GM12878 (cell line): ENCODE data around the gene KRTAP10-2. TPM values are rescaled to one million over a fixed set of nuclear protein-coding genes. Genes with fewer than 3 reads are reported as not detected.

Experiments
- ATAC-seq: fragments of 200-7000 bp; cut with Tn5 transposase; 3 replicates; pipeline ENCODE4 v1.9.1; 2020; ENCODE audit warnings: mild to moderate bottlenecking, moderate library complexity
- BruUV-seq: library from RNA; stranded (reverse); fragments of 400-500 nt; replicated peaks from 2 replicates; lab custom pipeline; 2021; lab: Mats Ljungman, UMichigan
- CTCF ChIA-PET: fragments of 300-600 bp; sonication (Branson Sonifier 250); formaldehyde crosslinking; extraction: SDS; loops from one replicate; lab custom pipeline; 2021; ENCODE audit warnings: inconsistent platforms; lab: Yijun Ruan, JAX
- POLR2A ChIA-PET: fragments of 350-600 bp; formaldehyde crosslinking; extraction: SDS; loops from one replicate; lab custom pipeline; 2021; ENCODE audit warnings: inconsistent platforms; lab: Charles Lee
- RAD21 ChIA-PET: fragments of 300-600 bp; sonication (Branson Sonifier 250); formaldehyde crosslinking; loops from one replicate; lab custom pipeline; 2023; ENCODE audit warnings: antibody characterized with exemption; ENCODE audit not compliant: unreplicated experiment; lab: Charles Lee
- SMC1A ChIA-PET: fragments of 300-600 bp; sonication (Branson Sonifier 250); formaldehyde crosslinking; loops from one replicate; lab custom pipeline; 2023; ENCODE audit not compliant: unreplicated experiment, uncharacterized antibody; lab: Charles Lee
- DNase-seq: peaks from one replicate; pipeline ENCODE4 v3.0.0-alpha.2; 2011; ENCODE audit warnings: low read depth, low spot score
- FAIRE-seq: peaks from 3 replicates; lab custom pipeline; 2011; peaks lifted over from hg19 to GRCh38; lab: Jason Lieb, UNC
- H2AFZ ChIP-seq: 2 replicates; pipeline ENCODE4 v1.6.0; 2011; ENCODE audit warnings: low read depth, low read length, control low read depth; ENCODE audit not compliant: control insufficient read depth
- H3K27ac ChIP-seq: 2 replicates; pipeline ENCODE4 v1.5.1; 2011; ENCODE audit warnings: control low read depth; ENCODE audit not compliant: control insufficient read depth, insufficient read depth
- H3K27me3 ChIP-seq, 2 experiments: replicated peaks in 1 of 2; 2 replicates each; pipeline versions ENCODE4 v1.6.0 to v1.6.1; 2011; ENCODE audit warnings: low read length in 1 of 2; ENCODE audit not compliant: control insufficient read depth in 2 of 2, insufficient read depth in 2 of 2
- H3K36me3 ChIP-seq, 2 experiments: 2 replicates each; pipeline ENCODE4 v1.5.1; 2011; ENCODE audit warnings: low read length in 1 of 2; ENCODE audit not compliant: control insufficient read depth in 2 of 2, insufficient read depth in 2 of 2
- H3K4me1 ChIP-seq: 2 replicates; pipeline ENCODE4 v1.6.1; 2011; ENCODE audit warnings: mild to moderate bottlenecking, low read length, moderate library complexity, mixed read lengths; ENCODE audit not compliant: control insufficient read depth, insufficient read depth
- H3K4me2 ChIP-seq: 2 replicates; pipeline ENCODE4 v1.6.0; 2011; ENCODE audit warnings: control low read depth; ENCODE audit not compliant: control insufficient read depth, insufficient read depth
- H3K4me3 ChIP-seq: fragments of 200-600 bp; sonication (generic); 2 replicates; pipeline ENCODE4 v1.5.1; 2016
- H3K79me2 ChIP-seq: 2 replicates; pipeline ENCODE4 v1.6.0; 2011; ENCODE audit warnings: low read length; ENCODE audit not compliant: control insufficient read depth, insufficient read depth
- H3K9ac ChIP-seq: 2 replicates; pipeline ENCODE4 v1.8.0; 2011; ENCODE audit warnings: low read length, control low read depth, mixed read lengths; ENCODE audit not compliant: control insufficient read depth, insufficient read depth
- H3K9me3 ChIP-seq: replicated peaks from 3 replicates; pipeline ENCODE4 v1.5.1; 2011; ENCODE audit warnings: mild to moderate bottlenecking, low read length; ENCODE audit not compliant: control insufficient read depth, insufficient read depth
- H4K20me1 ChIP-seq: 2 replicates; pipeline ENCODE4 v1.6.0; 2011; ENCODE audit not compliant: control insufficient read depth, insufficient read depth
- EP300 ChIP-seq, 2 experiments: fragments of 150-350 bp in 1 of 2; IDR thresholded peaks; 2 replicates each; pipeline ENCODE4 v1.6.1; 2011 to 2012; ENCODE audit warnings: low read depth in 2 of 2, low read length in 2 of 2, borderline replicate concordance in 1 of 2, improper control_type of control experiment in 1 of 2, inconsistent platforms in 1 of 2; ENCODE audit not compliant: control insufficient read depth in 1 of 2
- SUPT20H ChIP-seq: IDR thresholded peaks from 2 replicates; pipeline ENCODE4 v1.6.1; 2011; ENCODE audit warnings: low read depth, mild to moderate bottlenecking, low read length, moderate library complexity, borderline replicate concordance; ENCODE audit not compliant: control insufficient read depth
- WGBS: methylation state at CpG from one replicate; pipeline ENCODE4 v1.1.6; 2016; ENCODE audit warnings: low lambda C conversion rate; ENCODE audit not compliant: insufficient replicate concordance, insufficient coverage; ENCODE audit errors: missing lambda C conversion rate; 5-methylcytosine and 5-hydroxymethylcytosine counted together
- in situ Hi-C: fragments of 300-500 bp; cut with MboI; formaldehyde crosslinking; loops from 9 replicates; pipeline ENCODE4 v1.14.3; 2018; ENCODE audit warnings: mixed read lengths
- intact Hi-C: fragments of 100-400 bp; cut with micrococcal nuclease; formaldehyde crosslinking; loops from one replicate; pipeline ENCODE4 v1.14.2; 2022; ENCODE audit not compliant: unreplicated experiment
- polyA plus RNA-seq, 11 experiments: library from polyadenylated mRNA; depleted of rRNA in 4 of 11; unstranded in 6 of 11; stranded (reverse) in 5 of 11; fragments of >200 nt; fragmentation: Nextera tagmentation in 4 of 11; fragmentation: Illumina TruSeq in 1 of 11; extraction: Ambion mirVana in 4 of 11; extraction: Trizol in 1 of 11; gene quantifications; 1 replicate in 1 of 11; 2 replicates in 10 of 11; pipeline versions ENCODE4 v1.2.1 to v1.2.3, GENCODE V29; 2011 to 2016; ENCODE audit warnings: inconsistent platforms in 2 of 11, missing spikeins in 2 of 11, low read depth in 1 of 11
- total RNA-seq, 4 experiments: library from RNA; depleted of rRNA in 3 of 4; stranded (reverse); fragments of >200 nt in 3 of 4; fragmentation: Illumina TruSeq in 1 of 4; extraction: Trizol in 1 of 4; gene quantifications; 2 replicates each; pipeline versions ENCODE4 v1.2.1 to v1.2.3, GENCODE V29; 2013 to 2021
- TF ChIP-seq, protein P1 (sequence below): IDR thresholded peaks from 2 replicates; pipeline ENCODE4 v1.6.1; 2011; ENCODE audit warnings: borderline replicate concordance, low read depth, mild to moderate bottlenecking, moderate library complexity, low read length; ENCODE audit not compliant: insufficient read depth, poor library complexity, severe bottlenecking

KRTAP10-2 gene
- total and polyA plus RNA-seq, 10 of the 15 experiments (the other 5 are each of a cell fraction or from before 2014, with no cell fraction given) = not detected

DNA sequence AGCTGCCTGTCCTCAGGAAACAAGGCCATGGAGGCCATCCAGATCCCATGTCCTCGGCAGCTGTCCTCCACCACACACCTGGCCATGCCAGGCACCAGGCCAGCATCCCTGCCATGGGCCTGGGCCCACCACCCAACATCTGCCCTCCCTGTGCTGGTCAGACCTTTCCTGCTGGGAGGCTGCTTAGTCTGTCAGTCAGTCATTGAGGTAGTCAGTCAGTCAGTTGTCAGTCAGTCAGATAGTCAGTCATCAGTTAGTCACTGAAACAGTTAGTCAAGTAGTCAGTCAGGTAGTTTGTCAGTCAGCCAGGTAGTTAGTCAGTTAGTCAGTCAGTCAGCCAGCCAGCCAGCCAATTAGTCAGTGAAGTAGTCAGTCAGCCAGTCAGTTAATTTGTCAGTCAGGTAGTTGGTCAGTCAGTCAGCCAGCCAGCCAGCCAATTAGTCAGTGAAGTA, 28.5 kb downstream of the KRTAP10-2 start:
- intact Hi-C loops (no loop called here), in situ Hi-C loops (no loop called here)
- Histone ChIP-seq H3K27me3 (no peaks in the 10 kb centered on the region), H3K79me2 (no peaks in the 10 kb centered on the region), H3K9ac (no peak overlapping the region), H4K20me1 (no peaks in the 10 kb centered on the region), H3K36me3 (no peaks in the 10 kb centered on the region), H3K9me3 (no peaks in the 10 kb centered on the region; the same call in 2 of the 3 replicates), H3K4me3 (no peak overlapping the region), H2AFZ (no peak overlapping the region), H3K4me1 (no peaks in the 10 kb centered on the region), H3K27ac (no peak overlapping the region), H3K4me2 (no peak overlapping the region)
- no peak for ATAC-seq
- ChIA-PET CTCF (no interaction called here), POLR2A (no interaction called here), SMC1A (interaction anchor here (0.5 kb wide), 1 partner anchor 283 kb away, joined by 3 read pairs; no protein-coding TSS in a partner anchor), RAD21 (no interaction called here)
- TF ChIP-seq, protein P1, sequence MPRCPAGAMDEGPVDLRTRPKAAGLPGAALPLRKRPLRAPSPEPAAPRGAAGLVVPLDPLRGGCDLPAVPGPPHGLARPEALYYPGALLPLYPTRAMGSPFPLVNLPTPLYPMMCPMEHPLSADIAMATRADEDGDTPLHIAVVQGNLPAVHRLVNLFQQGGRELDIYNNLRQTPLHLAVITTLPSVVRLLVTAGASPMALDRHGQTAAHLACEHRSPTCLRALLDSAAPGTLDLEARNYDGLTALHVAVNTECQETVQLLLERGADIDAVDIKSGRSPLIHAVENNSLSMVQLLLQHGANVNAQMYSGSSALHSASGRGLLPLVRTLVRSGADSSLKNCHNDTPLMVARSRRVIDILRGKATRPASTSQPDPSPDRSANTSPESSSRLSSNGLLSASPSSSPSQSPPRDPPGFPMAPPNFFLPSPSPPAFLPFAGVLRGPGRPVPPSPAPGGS = peak; percentile 85
- TF ChIP-seq EP300 (IDR thresholded peaks at IDR 0.05; ENCODE audit: borderline replicate concordance in 1 of 2, control insufficient read depth in 1 of 2, low read depth in 2 of 2, low read length in 2 of 2) (no peak), SUPT20H (no peak)
- FAIRE-seq = no peak
- no TSS peak for BruUV-seq
- no peak for DNase-seq
- 86% methylated on average over 1 of the region's 1 CpG for WGBS
